RWPE1 (cell line): ENCODE data around the gene PDE3B.
"Not testable (repeated sequence)": the region's sequence is repeated elsewhere in the genome, so short reads cannot be mapped to it uniquely, and the experiment has no call there.

ENCODE experiments used
- CTCF ChIA-PET: fragments of 350-600 bp; sonication (Branson Sonifier 250); formaldehyde crosslinking; extraction: SDS; loops from one replicate; lab custom pipeline; 2021; lab: Yijun Ruan, JAX
- POLR2A ChIA-PET: fragments of 400-600 bp; formaldehyde crosslinking; extraction: SDS; loops from one replicate; lab custom pipeline; 2020; ENCODE audit warnings: antibody characterized with exemption; ENCODE audit not compliant: low non-redundant PET; lab: Yijun Ruan, JAX
- DNase-seq: peaks from one replicate; pipeline ENCODE4 v3.0.0; 2012; ENCODE audit warnings: low spot score
- H3K27ac ChIP-seq: fragments of 450-650 bp; 2 replicates; pipeline ENCODE4 v1.5.1; 2017
- TF ChIP-seq, protein P1 (sequence below): fragments of 450-650 bp; conservative IDR thresholded peaks from 2 replicates; pipeline ENCODE4 v1.5.1; 2017; ENCODE audit warnings: low read depth, mild to moderate bottlenecking

PDE3B gene

DNA sequence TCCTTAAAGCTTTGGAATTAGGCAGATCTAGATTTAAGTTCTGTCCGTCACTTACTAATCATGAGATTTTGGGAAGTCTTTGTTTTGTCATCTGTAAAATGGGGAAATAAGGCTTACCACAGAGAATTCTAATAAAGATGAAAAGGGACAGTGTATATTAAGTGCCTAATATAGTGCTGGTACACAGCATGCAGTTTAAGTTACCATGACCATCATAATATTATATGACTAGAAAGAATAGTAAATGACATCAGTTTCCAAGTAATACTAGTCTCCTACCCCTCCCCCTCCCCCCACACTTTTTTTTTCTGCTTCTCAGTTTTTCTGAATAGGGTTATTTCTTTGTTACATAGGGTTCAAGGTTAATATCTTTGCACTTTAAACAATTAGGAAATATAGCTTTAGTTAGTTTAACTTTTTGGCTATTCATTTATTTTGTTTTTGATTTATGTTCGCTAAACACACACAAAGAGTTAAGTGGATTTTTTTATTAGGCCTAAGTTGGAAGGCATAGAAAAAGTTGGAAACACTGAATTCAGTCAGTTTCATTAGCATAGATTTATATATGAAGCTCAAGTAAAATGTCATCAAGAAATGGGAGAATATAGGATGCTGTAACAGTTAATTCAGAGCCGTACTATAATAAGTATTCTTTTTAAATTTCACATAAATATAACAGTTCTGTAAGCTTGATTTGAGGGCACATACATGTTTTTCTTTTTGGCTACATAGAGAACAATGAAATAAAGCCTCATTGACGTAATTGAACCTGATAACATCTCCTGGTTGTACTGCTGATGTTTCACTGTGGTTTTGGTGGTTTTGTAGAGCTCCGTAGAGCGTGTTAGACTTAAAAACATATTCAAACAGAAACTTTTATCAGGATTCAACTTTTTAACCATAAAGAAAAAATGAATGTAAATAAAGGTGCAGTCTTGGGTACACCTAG is 121.2 kb downstream of the PDE3B start:
- ChIA-PET POLR2A (no interaction called here), CTCF (interaction anchor here (0.5 kb wide), 1 partner anchor 460 kb away, joined by 3 read pairs; no protein-coding TSS in a partner anchor)
- TF ChIP-seq, protein P1, sequence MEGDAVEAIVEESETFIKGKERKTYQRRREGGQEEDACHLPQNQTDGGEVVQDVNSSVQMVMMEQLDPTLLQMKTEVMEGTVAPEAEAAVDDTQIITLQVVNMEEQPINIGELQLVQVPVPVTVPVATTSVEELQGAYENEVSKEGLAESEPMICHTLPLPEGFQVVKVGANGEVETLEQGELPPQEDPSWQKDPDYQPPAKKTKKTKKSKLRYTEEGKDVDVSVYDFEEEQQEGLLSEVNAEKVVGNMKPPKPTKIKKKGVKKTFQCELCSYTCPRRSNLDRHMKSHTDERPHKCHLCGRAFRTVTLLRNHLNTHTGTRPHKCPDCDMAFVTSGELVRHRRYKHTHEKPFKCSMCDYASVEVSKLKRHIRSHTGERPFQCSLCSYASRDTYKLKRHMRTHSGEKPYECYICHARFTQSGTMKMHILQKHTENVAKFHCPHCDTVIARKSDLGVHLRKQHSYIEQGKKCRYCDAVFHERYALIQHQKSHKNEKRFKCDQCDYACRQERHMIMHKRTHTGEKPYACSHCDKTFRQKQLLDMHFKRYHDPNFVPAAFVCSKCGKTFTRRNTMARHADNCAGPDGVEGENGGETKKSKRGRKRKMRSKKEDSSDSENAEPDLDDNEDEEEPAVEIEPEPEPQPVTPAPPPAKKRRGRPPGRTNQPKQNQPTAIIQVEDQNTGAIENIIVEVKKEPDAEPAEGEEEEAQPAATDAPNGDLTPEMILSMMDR = no peak
- H3K27ac ChIP-seq = no peak overlapping the region
- no peak for DNase-seq

DNA sequence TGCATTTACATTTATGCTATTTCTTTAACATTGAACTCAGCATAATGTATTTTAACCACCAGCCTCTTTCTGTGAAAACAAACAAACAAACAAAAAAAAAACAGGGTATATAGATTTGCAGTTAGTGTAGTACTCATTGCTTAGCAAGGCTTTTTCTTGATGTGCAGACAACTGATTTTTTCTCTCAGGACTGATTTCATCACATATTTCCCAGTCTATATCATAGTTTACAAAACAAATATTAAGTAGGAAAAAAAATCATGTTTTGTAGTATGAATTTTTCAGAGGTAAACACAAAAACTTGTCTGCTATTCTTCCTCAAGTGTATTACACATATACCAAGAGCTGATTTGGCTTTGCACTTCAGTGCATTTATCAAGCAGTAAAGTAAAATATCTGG is 123.0 kb downstream of the PDE3B start:
- CTCF ChIA-PET = interaction anchor here (0.6 kb wide), 1 partner anchor 433 kb away, joined by 3 read pairs; no protein-coding TSS in a partner anchor
- no peak overlapping the region for H3K27ac ChIP-seq
- TF ChIP-seq, protein P1 = no peak
- DNase-seq = no peak
- POLR2A ChIA-PET = no interaction called here

DNA sequence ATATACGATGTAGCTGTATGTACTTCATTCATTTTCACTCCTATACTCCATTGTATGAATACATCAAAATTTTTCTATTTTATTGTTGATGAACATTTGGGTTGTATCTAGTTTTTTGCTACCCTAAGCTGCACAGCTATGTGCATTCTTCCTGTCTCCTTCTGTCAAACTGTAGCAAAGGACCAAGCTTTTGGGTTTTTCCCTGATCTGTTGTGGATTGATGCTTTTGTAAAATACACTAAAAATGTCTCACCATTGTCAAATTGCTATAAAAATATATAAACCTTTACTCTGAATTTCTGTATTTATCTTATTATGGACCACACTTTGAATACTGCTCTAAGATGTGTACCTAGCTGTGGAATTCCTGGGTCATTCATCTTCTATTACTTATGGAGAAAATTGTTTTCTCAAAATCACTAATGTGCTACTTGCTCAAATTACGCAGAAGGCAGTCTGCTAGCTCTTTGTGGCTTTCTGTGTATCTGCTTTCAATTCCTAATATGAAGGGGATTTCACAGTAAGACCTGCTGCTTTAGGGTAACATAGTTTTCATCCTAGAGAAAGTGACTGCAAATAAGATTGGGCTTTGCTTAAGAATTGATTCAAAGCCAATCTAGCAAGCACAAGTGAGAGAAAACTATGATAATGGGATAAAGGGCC is 125.1 kb downstream of the PDE3B start:
- ChIA-PET POLR2A (no interaction called here), CTCF (no interaction called here)
- TF ChIP-seq, protein P1 = no peak
- H3K27ac ChIP-seq = no peak overlapping the region
- DNase-seq = no peak

DNA sequence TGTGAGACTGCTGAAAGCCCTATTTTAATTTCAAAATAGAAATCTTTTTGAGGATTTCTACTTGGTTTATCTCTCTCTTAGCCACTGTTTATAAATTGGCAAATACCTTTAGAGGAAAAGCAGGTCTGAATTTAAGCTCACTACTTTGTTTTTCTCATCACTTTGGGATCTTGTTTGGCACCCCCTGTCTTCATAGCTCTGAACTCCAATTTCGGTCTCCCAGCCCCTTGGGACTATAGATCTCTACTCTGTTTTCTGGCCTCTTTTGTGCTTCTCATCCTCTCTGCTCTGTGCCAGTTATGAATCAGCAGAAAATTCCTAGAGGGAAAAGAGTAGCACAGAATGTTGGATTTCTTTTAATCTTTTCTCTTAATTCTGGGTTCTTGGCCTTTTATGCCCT is 130.2 kb downstream of the PDE3B start:
- DNase-seq = no peak
- TF ChIP-seq, protein P1 = no peak
- ChIA-PET CTCF (no interaction called here), POLR2A (no interaction called here)
- H3K27ac ChIP-seq = no peak overlapping the region

DNA sequence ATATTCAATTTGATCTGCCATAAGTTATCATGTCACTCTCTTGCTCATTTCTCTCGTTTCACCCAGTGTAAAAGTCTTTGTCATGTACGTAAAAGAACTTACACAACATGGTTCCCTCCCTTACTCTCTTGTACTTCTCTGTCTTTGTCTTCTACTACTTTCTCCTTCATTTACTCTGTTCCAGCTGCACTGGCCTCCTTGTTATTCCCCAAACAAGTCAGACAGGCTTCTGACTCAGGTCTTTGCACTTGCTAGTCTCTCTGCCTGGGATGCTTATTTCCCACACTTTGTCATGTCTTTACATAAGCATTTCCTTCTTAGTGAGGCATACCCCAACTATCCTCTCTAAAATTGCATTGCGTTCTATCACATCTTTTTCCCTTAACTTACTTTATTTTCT is 131.1 kb downstream of the PDE3B start:
- CTCF ChIA-PET = no interaction called here
- no peak for DNase-seq

DNA sequence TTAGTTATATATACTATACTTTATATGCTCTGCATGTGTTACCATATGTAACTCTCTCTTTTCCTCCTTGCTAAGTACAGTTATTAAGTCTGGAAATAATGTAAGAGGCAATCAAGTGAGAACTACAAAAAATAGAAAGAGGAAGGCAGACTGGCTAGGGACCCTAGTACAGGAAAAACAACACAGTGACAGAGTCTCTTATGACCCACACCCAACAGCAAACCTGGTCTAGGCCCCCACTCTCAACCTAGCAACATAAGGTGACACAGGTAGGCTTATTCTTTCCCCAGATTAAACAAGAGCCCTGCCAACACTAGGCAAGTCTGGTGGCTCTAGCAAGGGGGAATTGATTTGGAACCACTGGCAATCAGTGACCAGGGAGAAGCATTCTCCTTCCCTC is 132.3 kb downstream of the PDE3B start:
- TF ChIP-seq, protein P1 = no peak
- no peak for DNase-seq
- H3K27ac ChIP-seq = no peak overlapping the region
- ChIA-PET CTCF (no interaction called here), POLR2A (no interaction called here)

More for the DNA sequence above, 131.1 kb downstream of the PDE3B start:
- POLR2A ChIA-PET = no interaction called here
- no peak overlapping the region for H3K27ac ChIP-seq
- TF ChIP-seq, protein P1 = no peak

DNA sequence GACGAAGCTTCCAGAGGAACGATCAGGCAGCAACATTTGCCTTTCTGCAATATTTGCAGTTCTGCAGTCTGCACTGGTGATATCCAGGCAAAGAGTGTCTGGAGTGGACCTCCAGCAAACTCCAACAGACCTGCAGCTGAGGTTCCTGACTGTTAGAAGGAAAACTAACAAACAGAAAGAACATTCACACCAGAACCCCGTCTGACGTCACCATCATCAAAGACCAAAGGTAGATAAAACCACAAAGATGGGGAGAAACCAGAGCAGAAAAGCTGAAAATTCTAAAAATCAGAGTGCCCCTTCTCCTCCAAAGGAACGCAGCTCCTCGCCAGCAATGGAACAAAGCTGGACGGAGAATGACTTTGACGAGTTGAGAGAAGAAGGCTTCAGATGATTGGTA is 134.9 kb downstream of the PDE3B start:
- DNase-seq, CTCF ChIA-PET, H3K27ac ChIP-seq, POLR2A ChIA-PET: not testable (repeated sequence)
